ENCODE measurements around the gene TNFSF13B.

TNFSF13B gene

GRCh38 chr13:108352599-108352998, 83.1 kb downstream of the TNFSF13B start:
- no peak for DNase-seq

DNA sequence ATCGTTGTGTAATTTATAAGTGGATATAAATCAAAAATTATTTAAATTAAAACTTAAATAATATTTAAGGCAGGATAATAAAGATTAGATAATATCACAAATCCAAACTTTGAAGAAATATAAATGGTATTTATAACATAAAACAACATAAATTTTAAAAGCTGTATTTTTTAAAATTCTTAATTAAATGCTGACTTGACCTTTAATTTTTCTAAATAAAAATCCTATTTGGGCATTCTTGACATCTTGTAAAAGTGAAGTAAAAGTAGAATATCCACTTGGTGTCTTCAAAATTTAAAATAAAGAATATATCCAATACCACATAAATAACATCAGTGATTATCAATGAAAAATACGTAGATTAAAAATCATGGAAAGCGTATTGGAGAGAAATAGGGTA, 87.7 kb downstream of the TNFSF13B start:
- DNase-seq: no peak
